HEK293 (cell line): Measurements from ENCODE around the gene HMCN1.

Experiments
- FEZF1 ChIP-seq: fragments of 450-650 bp; formaldehyde crosslinking; IDR thresholded peaks from 2 replicates; pipeline ENCODE4 v1.5.1; 2016; ENCODE audit warnings: missing biosample characterization, missing genetic modification characterization
- KLF7 ChIP-seq: fragments of 450-650 bp; formaldehyde crosslinking; IDR thresholded peaks from 2 replicates; pipeline ENCODE4 v1.5.1; 2016; ENCODE audit warnings: missing biosample characterization, missing genetic modification characterization, borderline replicate concordance
- MZF1 ChIP-seq: fragments of 450-650 bp; formaldehyde crosslinking; IDR thresholded peaks from 2 replicates; pipeline ENCODE4 v1.5.1; 2017; ENCODE audit warnings: missing biosample characterization, missing genetic modification characterization, borderline replicate concordance
- OVOL3 ChIP-seq: fragments of 450-650 bp; formaldehyde crosslinking; IDR thresholded peaks from 2 replicates; pipeline ENCODE4 v1.5.1; 2016; ENCODE audit warnings: missing biosample characterization, missing genetic modification characterization
- SP2 ChIP-seq: fragments of 450-650 bp; formaldehyde crosslinking; IDR thresholded peaks from 2 replicates; pipeline ENCODE4 v1.5.1; 2016; ENCODE audit warnings: missing biosample characterization, missing genetic modification characterization
- WT1 ChIP-seq: fragments of 450-650 bp; formaldehyde crosslinking; IDR thresholded peaks from 2 replicates; pipeline ENCODE4 v1.5.1; 2016; ENCODE audit warnings: missing biosample characterization, missing genetic modification characterization
- YY2 ChIP-seq: fragments of 450-650 bp; formaldehyde crosslinking; IDR thresholded peaks from 2 replicates; pipeline ENCODE4 v1.5.1; 2016; ENCODE audit warnings: missing biosample characterization, missing genetic modification characterization
- ZBTB8A ChIP-seq: fragments of 450-650 bp; formaldehyde crosslinking; IDR thresholded peaks from 2 replicates; pipeline ENCODE4 v1.5.1; 2016; ENCODE audit warnings: missing biosample characterization, missing genetic modification characterization
- ZNF175 ChIP-seq: fragments of 450-650 bp; formaldehyde crosslinking; IDR thresholded peaks from 2 replicates; pipeline ENCODE4 v1.5.1; 2016; ENCODE audit warnings: missing biosample characterization, missing genetic modification characterization
- ZNF18 ChIP-seq: fragments of 450-650 bp; formaldehyde crosslinking; IDR thresholded peaks from 2 replicates; pipeline ENCODE4 v1.5.1; 2016; ENCODE audit warnings: missing biosample characterization, missing genetic modification characterization
- ZNF221 ChIP-seq: fragments of 450-650 bp; formaldehyde crosslinking; IDR thresholded peaks from 2 replicates; pipeline ENCODE4 v1.5.1; 2017; ENCODE audit warnings: missing biosample characterization, missing genetic modification characterization, borderline replicate concordance
- ZNF311 ChIP-seq: fragments of 450-650 bp; formaldehyde crosslinking; IDR thresholded peaks from 2 replicates; pipeline ENCODE4 v1.5.1; 2017; ENCODE audit warnings: missing biosample characterization, missing genetic modification characterization, borderline replicate concordance
- ZNF423 ChIP-seq: fragments of 450-650 bp; formaldehyde crosslinking; IDR thresholded peaks from 2 replicates; pipeline ENCODE4 v1.5.1; 2016; ENCODE audit warnings: missing biosample characterization, missing genetic modification characterization
- ZNF473 ChIP-seq: fragments of 450-650 bp; formaldehyde crosslinking; IDR thresholded peaks from 2 replicates; pipeline ENCODE4 v1.5.1; 2017; ENCODE audit warnings: missing biosample characterization, missing genetic modification characterization
- ZNF518A ChIP-seq: fragments of 450-650 bp; formaldehyde crosslinking; conservative IDR thresholded peaks from 2 replicates; pipeline ENCODE4 v1.5.1; 2016; ENCODE audit warnings: low read depth, missing biosample characterization, missing genetic modification characterization
- ZNF645 ChIP-seq: fragments of 450-650 bp; formaldehyde crosslinking; IDR thresholded peaks from 2 replicates; pipeline ENCODE4; 2016; ENCODE audit warnings: missing biosample characterization, missing genetic modification characterization
- ZNF701 ChIP-seq: fragments of 450-650 bp; formaldehyde crosslinking; IDR thresholded peaks from 2 replicates; pipeline ENCODE4 v1.5.1; 2016; ENCODE audit warnings: missing biosample characterization, missing genetic modification characterization
- ZNF707 ChIP-seq: fragments of 450-650 bp; formaldehyde crosslinking; IDR thresholded peaks from 2 replicates; pipeline ENCODE4 v1.5.1; 2016; ENCODE audit warnings: missing biosample characterization, missing genetic modification characterization
- ZNF76 ChIP-seq: fragments of 450-650 bp; formaldehyde crosslinking; IDR thresholded peaks from 2 replicates; pipeline ENCODE4; 2016; ENCODE audit warnings: low read depth, missing biosample characterization, missing genetic modification characterization, borderline replicate concordance
- ZSCAN30 ChIP-seq: fragments of 450-650 bp; IDR thresholded peaks from 2 replicates; pipeline ENCODE4 v1.5.1; 2018; ENCODE audit warnings: missing biosample characterization, mild to moderate bottlenecking, missing genetic modification characterization, moderate library complexity
- ZSCAN5A ChIP-seq: fragments of 450-650 bp; formaldehyde crosslinking; IDR thresholded peaks from 2 replicates; pipeline ENCODE4 v1.5.1; 2016; ENCODE audit warnings: missing biosample characterization, missing genetic modification characterization
- TF ChIP-seq, protein P1 (sequence below): fragments of 450-650 bp; formaldehyde crosslinking; IDR thresholded peaks from 2 replicates; pipeline ENCODE4 v1.5.1; 2017; ENCODE audit warnings: missing biosample characterization, missing genetic modification characterization
- TF ChIP-seq, protein P2 (sequence below): fragments of 450-650 bp; formaldehyde crosslinking; IDR thresholded peaks from 2 replicates; pipeline ENCODE4 v1.5.1; 2016; ENCODE audit warnings: missing biosample characterization, missing genetic modification characterization
- TF ChIP-seq, protein P3 (sequence below): fragments of 450-650 bp; formaldehyde crosslinking; IDR thresholded peaks from 2 replicates; pipeline ENCODE4 v1.5.0; 2017; ENCODE audit warnings: missing biosample characterization, missing genetic modification characterization, borderline replicate concordance

The HMCN1 gene

DNA sequence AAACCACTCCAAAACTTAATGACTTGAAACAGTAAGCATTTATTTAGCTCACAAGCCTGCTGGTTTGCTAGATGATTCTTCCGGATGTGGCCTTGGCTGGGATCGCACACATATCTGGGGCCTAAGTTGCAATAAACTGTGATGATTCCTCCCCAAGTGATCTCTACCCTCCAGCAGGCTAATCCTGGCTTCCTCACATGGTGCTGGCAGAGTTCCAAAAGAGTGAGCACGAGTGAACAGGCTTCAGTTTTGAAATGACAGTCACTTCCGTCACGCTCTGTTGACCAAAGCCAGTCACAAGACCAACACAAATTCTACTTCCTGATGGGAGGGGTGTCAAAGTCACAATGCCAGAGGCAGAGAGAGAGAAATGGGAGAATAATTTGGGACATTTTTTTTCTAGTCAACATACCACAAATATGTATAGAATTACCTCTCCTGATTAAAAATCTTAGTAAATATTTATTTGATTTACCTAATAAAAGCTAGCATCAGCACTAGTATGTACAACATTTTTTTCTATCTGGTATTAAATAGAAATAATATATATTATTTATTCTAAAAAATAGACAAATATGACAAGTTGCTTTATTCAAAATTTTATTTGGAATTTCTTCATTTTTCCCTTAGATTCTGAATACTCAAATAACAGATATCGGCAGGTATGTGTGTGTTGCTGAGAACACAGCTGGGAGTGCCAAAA is 348.2 kb downstream of the HMCN1 start (continued):
- TF ChIP-seq, protein P1, sequence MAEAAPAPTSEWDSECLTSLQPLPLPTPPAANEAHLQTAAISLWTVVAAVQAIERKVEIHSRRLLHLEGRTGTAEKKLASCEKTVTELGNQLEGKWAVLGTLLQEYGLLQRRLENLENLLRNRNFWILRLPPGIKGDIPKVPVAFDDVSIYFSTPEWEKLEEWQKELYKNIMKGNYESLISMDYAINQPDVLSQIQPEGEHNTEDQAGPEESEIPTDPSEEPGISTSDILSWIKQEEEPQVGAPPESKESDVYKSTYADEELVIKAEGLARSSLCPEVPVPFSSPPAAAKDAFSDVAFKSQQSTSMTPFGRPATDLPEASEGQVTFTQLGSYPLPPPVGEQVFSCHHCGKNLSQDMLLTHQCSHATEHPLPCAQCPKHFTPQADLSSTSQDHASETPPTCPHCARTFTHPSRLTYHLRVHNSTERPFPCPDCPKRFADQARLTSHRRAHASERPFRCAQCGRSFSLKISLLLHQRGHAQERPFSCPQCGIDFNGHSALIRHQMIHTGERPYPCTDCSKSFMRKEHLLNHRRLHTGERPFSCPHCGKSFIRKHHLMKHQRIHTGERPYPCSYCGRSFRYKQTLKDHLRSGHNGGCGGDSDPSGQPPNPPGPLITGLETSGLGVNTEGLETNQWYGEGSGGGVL: peak; percentile 87
- TF ChIP-seq SP2 (tag by site-specific recombination): peak; percentile 27
- TF ChIP-seq ZSCAN30 (tag by site-specific recombination): no peak
- no peak for TF ChIP-seq KLF7 (tag by site-specific recombination)
- no peak for TF ChIP-seq ZNF645 (tag by site-specific recombination)
- no peak for TF ChIP-seq ZNF311 (tag by site-specific recombination)
- TF ChIP-seq WT1 (tag by site-specific recombination): peak; percentile 95
- TF ChIP-seq ZNF18 (tag by site-specific recombination): peak; percentile 78
- no peak for TF ChIP-seq ZNF175
- TF ChIP-seq, protein P2, sequence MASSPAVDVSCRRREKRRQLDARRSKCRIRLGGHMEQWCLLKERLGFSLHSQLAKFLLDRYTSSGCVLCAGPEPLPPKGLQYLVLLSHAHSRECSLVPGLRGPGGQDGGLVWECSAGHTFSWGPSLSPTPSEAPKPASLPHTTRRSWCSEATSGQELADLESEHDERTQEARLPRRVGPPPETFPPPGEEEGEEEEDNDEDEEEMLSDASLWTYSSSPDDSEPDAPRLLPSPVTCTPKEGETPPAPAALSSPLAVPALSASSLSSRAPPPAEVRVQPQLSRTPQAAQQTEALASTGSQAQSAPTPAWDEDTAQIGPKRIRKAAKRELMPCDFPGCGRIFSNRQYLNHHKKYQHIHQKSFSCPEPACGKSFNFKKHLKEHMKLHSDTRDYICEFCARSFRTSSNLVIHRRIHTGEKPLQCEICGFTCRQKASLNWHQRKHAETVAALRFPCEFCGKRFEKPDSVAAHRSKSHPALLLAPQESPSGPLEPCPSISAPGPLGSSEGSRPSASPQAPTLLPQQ (tag by site-specific recombination): peak; percentile 63; the same call in 1 of the 2 replicates
- no peak for TF ChIP-seq ZNF423 (tag by site-specific recombination)
- TF ChIP-seq ZNF707 (tag by site-specific recombination): no peak
- TF ChIP-seq YY2 (tag by site-specific recombination): no peak
- peak; percentile 82 for TF ChIP-seq ZNF518A (tag by site-specific recombination)
- TF ChIP-seq OVOL3 (tag by site-specific recombination): 0 out of 2 replicates have a peak, but pooled peaks have one; percentile 49
- TF ChIP-seq ZNF76 (tag by site-specific recombination): 0 out of 2 replicates have a peak, but pooled peaks have one; percentile 33
- TF ChIP-seq, protein P3, sequence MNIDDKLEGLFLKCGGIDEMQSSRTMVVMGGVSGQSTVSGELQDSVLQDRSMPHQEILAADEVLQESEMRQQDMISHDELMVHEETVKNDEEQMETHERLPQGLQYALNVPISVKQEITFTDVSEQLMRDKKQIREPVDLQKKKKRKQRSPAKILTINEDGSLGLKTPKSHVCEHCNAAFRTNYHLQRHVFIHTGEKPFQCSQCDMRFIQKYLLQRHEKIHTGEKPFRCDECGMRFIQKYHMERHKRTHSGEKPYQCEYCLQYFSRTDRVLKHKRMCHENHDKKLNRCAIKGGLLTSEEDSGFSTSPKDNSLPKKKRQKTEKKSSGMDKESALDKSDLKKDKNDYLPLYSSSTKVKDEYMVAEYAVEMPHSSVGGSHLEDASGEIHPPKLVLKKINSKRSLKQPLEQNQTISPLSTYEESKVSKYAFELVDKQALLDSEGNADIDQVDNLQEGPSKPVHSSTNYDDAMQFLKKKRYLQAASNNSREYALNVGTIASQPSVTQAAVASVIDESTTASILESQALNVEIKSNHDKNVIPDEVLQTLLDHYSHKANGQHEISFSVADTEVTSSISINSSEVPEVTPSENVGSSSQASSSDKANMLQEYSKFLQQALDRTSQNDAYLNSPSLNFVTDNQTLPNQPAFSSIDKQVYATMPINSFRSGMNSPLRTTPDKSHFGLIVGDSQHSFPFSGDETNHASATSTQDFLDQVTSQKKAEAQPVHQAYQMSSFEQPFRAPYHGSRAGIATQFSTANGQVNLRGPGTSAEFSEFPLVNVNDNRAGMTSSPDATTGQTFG: no peak
- peak; percentile 86 for TF ChIP-seq FEZF1 (tag by site-specific recombination)
- no peak for TF ChIP-seq ZNF473 (tag by site-specific recombination)
- TF ChIP-seq ZNF221 (tag by site-specific recombination): no peak
- no peak for TF ChIP-seq ZNF701 (tag by site-specific recombination)
- peak; percentile 33; the same call in 1 of the 2 replicates for TF ChIP-seq ZBTB8A (tag by site-specific recombination)
- TF ChIP-seq MZF1: peak; percentile 88
- TF ChIP-seq ZSCAN5A: no peak
